GM18498 (cell line): Measurements from ENCODE around the gene TBX15.

Experiments
- ATAC-seq: cut with Tn5 transposase; IDR thresholded peaks from one replicate; pipeline ENCODE4 v1.9.1; 2021; ENCODE audit warnings: mild to moderate bottlenecking, moderate library complexity; ENCODE audit not compliant: unreplicated experiment

TBX15 gene

DNA sequence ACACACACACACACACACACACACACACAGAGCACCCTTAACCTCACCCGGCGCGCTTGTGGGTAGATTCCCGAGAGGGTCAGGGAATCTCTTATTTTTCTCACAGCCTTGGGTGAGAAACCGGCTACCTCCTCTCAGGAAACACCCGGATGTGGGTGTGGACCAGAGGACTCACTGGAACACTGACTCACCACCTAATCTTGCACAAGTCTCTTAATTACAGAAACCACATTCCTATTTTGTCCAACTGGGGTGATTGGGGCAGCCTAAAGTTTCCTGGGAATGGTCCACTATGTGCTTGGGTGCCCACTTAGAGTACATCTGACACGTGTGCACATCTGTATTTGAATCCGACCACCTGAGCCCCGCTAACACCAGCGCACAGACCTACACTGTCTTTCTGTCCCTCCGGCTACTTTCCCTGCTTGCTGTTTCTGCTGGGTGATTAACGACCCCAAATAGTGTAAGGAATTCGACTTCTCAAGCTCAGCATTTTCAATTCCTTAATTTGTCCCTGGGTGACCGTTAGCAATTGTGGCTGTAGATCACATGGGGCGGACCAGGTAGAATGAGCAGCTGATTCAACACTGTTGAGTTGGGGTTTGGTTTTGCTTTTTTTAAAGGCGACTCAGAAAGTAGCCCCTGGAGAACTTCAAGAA is 14.0 kb upstream of the TBX15 start:
- no peak for ATAC-seq

GRCh38 chr1:119001181-119002027 is 13.3 kb upstream of the TBX15 start:
- no peak for ATAC-seq

DNA sequence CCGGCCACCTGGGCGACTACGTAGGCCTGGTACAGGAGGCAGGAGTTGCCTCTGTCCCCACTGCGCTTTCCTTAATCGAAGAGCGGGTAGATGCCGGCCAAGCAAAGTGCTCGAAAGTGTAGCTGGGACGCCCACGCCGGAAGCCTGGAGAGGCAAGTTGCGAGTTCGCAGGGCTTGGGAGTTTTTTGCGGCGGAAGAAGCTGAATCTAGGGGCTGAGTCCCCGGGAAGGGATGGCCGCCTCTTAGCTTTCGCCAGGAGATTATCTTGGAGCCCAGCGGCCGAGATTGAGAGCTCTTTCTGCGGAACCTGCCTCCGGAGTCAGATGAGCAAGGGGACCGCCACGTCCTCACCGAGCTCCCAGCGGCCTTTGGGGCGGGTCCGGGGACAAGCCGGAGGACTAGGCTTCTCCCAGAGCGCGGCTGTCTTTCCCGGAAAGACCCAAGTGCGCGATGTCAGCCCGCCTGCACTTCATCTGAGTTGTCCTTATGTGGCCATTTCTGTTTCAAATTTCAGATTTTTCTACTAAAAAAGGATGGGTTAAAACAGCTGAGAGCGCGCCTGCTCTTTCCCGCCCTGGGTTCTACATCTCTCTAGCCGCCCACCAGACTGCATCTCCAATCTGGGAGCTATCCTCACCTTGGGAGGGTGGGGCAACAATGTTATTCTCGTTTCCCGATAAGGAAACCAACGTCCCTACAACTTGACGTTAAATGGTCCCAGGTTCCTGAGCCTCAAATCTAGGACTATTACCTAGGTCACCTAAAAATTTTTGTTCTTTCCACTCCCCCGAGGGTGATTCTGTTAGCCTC is 12.4 kb upstream of the TBX15 start:
- no peak for ATAC-seq

- no peak for ATAC-seq
Measured at GRCh38 chr1:118999348-119000071, 11.4 kb upstream of the TBX15 start.

DNA sequence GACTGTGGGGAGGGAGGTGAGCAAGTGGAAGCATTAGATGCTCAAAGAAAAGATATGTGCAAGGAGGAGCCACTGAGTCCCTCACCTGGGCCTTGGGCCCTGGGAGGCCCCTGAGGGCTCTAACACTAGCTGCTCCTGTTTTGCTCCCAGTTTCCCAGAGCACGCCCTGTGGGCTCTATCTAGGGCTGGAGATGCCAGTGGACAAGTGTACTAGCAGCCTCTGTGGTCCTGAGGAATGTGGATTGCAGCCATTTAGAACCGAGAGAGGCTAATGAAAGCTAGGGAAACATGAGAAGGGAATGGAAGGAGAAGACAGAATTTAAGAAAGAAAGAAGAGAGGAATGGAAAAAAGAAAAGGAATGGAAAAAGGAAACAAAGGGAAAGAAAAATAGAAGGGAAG is 10.0 kb upstream of the TBX15 start:
- no peak for ATAC-seq

- no peak for ATAC-seq
Measured at GRCh38 chr1:118997225-118997624, 9.1 kb upstream of the TBX15 start.

- no peak for ATAC-seq
Measured at GRCh38 chr1:118995312-118996016, 7.3 kb upstream of the TBX15 start.

DNA sequence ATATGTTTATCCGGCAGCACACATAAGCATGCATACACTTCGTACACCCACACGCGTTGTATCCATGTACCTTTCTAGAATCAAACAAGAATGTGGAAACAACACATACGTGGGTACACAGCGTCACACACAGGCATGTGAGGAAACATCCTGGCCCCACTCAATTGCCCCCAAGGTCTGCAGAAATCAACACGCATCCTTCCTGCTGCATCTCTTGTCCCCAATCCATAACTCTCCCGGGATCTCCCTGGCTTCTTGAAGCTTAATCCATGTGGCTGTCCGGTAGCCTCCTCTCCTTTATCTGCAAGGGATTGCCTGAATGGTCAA is 5.5 kb upstream of the TBX15 start:
- ATAC-seq = no peak

GRCh38 chr1:118992868-118993699 is 4.9 kb upstream of the TBX15 start:
- no peak for ATAC-seq

DNA sequence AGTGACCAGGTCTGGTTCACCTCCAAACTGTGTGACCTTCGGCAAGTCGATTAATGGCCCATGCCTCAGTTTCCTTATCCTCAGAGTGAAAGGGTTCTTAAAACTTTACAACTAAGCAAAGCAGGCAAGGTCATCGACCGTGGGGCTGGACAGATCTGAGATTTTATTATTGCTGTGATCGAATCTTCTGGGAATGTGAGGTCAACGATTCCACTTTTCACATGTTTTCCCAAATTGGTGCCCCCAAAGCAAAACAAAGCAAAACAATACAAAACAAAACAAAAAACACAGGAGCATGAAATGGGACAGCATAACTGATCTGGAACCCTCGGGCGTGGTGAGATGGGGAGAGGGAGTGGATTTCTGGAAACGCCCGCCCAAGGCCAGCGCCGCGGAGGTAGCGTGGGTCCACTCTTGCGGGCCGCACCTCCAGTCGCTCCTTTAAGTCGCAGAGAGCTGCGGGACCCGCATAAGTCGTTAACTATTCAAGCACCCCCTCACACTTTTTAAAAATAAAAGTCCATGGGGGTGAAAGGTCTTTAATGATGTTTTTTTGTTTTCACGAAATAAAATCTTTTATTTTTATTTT is 4.2 kb upstream of the TBX15 start:
- ATAC-seq = no peak

DNA sequence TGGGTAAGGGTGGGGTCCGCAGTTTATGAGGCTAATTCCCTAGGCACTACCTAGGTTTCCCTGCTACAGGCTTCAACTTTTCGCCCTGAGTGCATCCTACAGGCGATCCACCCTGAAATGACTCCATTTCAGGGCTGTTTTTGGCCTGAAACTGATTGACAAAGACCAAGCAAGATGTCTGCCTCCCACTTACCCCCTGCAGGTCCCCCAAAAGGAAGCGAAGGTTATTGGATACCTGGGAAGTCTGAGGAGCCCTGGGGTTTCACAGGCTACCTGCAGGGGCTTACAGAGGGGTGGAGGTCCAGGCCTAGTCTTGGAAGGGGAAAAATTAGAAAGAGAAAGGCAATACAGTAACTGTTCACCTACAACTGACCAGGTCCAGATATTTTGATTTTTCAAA is 3.3 kb upstream of the TBX15 start:
- no peak for ATAC-seq

DNA sequence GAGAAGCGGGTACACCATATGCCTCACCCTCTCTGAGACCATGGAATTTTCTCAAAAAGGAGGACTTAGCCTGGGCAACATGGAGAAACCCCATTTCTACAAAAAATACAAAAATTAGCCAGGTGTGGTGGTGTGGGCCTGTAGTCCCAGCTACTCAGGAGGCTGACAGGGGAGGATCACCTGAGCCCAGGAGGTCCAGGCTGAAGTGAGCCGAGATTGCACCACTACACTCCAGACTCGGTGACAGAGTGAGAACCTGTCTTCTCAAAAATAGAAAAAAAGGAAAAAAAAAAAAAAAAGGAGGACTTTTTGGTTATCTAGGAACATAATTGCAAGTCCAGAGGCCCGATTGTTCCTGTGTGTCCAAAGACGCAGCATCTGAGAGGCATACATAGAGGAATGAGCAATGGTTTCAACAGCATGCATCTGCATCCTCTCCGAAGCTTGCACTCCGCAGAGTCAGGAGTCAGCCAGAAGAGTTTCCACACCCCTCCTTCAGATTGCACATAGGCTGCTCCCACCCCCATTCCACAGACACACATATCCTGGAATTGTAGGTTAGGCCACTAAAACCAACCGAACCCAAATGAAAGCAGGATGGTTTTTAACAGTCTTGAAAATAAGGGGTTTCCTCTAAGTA is 2.5 kb upstream of the TBX15 start:
- no peak for ATAC-seq

DNA sequence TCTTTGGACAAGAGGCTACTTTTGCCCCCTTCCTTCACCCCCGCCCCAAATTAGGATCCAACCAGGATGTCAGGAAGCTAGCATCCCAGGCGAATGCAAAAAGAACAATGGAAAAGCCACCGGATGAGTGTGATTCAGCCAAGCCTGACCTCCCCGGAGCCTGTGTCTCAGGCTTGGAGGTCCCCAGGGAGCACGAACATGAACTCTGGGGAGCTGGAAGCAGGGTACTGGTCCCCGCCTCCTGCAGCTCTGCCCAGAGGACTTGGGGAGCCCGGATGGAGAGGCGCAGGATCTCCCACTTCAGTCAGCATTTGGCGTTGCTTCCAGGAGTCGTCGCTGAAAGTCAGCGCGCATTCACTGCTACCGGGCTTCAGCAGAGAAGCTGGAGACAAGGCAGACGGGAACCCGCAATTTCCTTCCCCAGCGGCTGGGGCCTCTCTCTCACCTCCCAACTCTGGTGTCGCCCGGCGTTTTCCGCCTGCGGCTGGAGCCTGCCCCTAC is 1.8 kb upstream of the TBX15 start:
- ATAC-seq = no peak

DNA sequence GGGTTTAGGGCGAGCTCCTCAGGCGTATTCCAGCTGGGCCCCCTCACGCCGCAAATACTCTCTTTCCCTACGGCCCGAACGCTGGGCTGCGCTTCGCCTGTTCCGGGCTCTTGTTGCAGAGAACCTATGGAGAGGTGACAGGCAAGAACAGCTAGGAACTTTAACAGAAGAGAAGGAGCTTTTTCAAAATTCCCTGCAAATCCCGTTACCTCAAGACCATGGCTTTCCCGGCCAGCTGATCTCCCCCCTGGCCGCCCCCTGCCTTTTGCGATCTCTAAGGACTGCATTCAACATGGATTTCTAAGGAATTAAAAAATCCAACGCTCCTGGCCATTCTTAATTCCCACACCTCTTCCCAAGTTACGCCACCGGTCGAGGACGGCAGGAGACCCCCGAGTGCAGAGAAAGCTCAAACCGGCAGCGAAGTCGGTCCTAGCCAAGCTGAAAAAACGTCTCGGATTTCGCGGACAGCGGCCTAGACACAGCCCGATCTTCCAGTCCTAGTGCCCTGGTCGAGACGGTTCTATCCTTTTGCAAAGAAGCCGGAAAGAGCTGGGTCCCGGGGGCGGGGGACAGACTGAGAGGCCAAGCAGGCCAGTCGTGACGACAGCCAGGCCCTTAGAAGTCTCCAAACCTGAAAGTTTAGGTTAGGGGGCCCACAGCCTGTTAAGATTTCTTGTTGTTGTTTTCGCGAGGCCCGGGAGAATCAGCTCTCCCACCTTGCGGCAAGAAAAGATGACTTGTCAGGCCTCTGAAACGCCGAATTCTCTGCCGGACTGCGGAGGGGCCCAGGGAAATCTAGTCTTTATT is 1.1 kb upstream of the TBX15 start:
- ATAC-seq = no peak

DNA sequence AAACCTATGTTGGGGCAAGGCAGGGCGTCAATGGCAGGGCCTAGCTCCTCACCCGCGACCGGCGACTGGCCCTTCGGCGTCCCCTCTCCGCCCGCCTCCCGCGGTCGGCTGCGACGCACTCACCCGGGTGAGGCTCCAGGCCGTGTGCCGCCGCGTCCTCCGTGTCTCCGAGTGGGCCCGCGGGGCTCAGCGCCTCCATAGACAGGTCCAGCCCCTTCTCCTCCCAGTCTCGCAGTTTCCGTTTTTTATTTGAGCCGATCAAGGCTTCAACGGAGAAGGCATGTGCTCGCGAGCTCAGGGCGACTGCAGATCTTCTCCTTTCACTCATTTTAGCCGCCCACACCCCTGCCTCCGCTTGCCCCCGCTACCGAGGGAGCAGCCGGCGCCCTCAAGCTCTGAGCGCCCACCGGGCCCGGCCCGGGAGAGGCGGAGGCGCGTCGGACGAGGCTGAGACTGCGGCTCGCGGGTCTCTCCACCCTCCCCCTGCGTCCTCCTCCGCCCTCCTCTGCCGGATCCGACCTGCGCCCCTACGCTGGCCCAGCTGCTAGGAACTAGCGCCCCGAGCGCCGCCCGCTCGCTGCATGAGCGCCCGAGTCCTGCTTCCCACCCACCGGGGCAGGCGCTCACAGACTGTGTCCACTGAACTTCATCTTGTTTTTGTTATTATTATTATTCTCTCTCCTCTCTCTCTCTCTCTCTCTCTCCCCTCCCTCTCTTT is 516 bp downstream of the TBX15 start:
- peak; percentile 49 for ATAC-seq

DNA sequence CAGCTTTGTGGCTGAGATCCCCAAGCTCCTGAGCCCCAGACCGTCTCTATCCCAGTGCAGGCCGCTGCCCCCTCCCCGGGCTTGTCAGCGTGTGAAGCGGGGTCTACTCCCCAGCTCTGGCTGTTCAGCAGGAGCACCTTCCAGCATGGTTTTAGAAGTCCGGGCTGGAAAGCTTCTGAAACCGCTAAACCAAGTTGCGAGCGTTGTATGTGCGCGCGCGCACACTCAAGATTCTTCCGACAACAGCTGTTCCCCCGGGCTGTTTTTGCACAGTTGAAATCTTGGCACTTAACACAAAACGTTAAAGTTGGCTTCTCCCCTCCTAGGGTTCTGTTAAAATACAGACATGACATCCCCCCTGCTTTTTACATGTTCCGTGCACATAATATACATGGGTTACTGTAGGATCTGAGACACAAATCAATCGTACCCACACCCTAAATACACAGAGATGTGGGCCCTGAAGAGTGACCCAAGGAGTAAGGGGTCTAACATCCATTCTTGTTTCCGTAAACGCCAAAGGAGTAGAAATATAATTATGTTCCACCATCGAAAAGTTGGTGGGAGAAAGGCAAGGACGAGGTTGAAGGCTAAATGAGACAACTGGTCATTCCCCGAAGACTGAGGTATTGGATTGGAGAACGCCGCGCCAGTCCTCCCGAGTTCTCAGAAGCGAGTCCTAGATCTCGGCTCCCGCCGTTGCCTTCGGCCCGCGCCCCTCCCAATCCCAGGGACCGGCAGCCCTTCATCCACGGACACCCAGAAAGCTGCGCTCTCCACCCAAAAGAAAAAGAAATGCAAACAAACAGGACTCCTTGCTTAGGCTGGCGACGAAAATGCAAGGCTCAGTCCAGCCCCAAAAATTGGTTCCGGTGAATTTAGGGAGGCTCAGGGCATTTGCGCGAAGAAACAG is 1.3 kb downstream of the TBX15 start:
- ATAC-seq = no peak
